ENCODE data around the gene SH3GL2. TPM values are rescaled to one million over a fixed set of nuclear protein-coding genes. Genes with fewer than 3 reads are reported as not detected.
A peak's percentile ranks its signal among the peaks of the same experiment; 100 is the strongest.

The SH3GL2 gene
- total and polyA plus RNA-seq, 4 donors: 0.06 to 0.08 TPM; not detected in 2

- no peaks in the 10 kb centered on the region for H3K4me1 ChIP-seq (ENCODE audit: control insufficient read depth in 4 of 4, insufficient read depth in 4 of 4, low read length in 3 of 4)
- H3K36me3 ChIP-seq (ENCODE audit: control insufficient read depth in 4 of 4, insufficient read depth in 3 of 4, low read depth in 1 of 4, low read length in 3 of 4): no peaks in the 10 kb centered on the region
- H3K9ac ChIP-seq (ENCODE audit: low read depth in 1 of 2, low read length in 2 of 2): no peak overlapping the region
- no peaks in the 10 kb centered on the region for H3K9me3 ChIP-seq (ENCODE audit: control insufficient read depth in 4 of 4, low read length in 3 of 4)
- TF ChIP-seq YY1 (IDR thresholded peaks at IDR 0.05) (no peak), ATF3 (IDR thresholded peaks at IDR 0.05) (no peak), CTCF (IDR thresholded peaks at IDR 0.05; ENCODE audit: low read depth, low read length, missing input control) (peak; percentile 64), RAD21 (IDR thresholded peaks at IDR 0.05) (peak; percentile 77 to 79)
- H3K4me3 ChIP-seq (ENCODE audit: low read depth in 1 of 3, low read length in 3 of 3): no peak overlapping the region
- no peak for DNase-seq (ENCODE audit: low spot score)
- H3K27ac ChIP-seq (ENCODE audit: low read depth in 1 of 2, low read length in 2 of 2): no peak overlapping the region
- 39% methylated on average over 3 of the region's 3 CpGs for WGBS
- no peaks in the 10 kb centered on the region for H3K27me3 ChIP-seq (ENCODE audit: control insufficient read depth in 4 of 4, insufficient read depth in 4 of 4, low read length in 3 of 4)
Measured at GRCh38 chr9:17802249-17802857, 223.5 kb downstream of the SH3GL2 start.

- Histone ChIP-seq H3K4me1 (ENCODE audit: control insufficient read depth in 4 of 4, insufficient read depth in 4 of 4, low read length in 3 of 4) (peaks cover 0 to 5% (median 2%) of the 10 kb centered on the region in 4 donors), H3K36me3 (ENCODE audit: control insufficient read depth in 4 of 4, insufficient read depth in 3 of 4, low read depth in 1 of 4, low read length in 3 of 4) (no peaks in the 10 kb centered on the region), H3K9me3 (ENCODE audit: control insufficient read depth in 4 of 4, low read length in 3 of 4) (no peaks in the 10 kb centered on the region), H3K27ac (ENCODE audit: low read depth in 1 of 2, low read length in 2 of 2) (no peak overlapping the region), H3K27me3 (ENCODE audit: control insufficient read depth in 4 of 4, insufficient read depth in 4 of 4, low read length in 3 of 4) (peaks cover 0 to 3% (median 0%) of the 10 kb centered on the region in 4 donors), H3K9ac (ENCODE audit: low read depth in 1 of 2, low read length in 2 of 2) (no peak overlapping the region), H3K4me3 (ENCODE audit: low read depth in 1 of 3, low read length in 3 of 3) (no peak overlapping the region)
- TF ChIP-seq RAD21 (IDR thresholded peaks at IDR 0.05): peak in 1 of 2 donors; percentile 40
- no peak for TF ChIP-seq TAF1 (conservative IDR thresholded peaks at IDR 0.05)
- TF ChIP-seq MAX (IDR thresholded peaks at IDR 0.05): peak; percentile 41
- TF ChIP-seq SP1 (IDR thresholded peaks at IDR 0.05): peak; percentile 13
- TF ChIP-seq HNF4A (conservative IDR thresholded peaks at IDR 0.05): peak; percentile 7
- TF ChIP-seq NR2F2 (IDR thresholded peaks at IDR 0.05): no peak
- no peak for DNase-seq (ENCODE audit: low spot score)
- WGBS: 44% methylated on average over 2 of the region's 2 CpGs
Measured at GRCh38 chr9:17807613-17808282, 228.9 kb downstream of the SH3GL2 start.

GRCh38 chr9:17810317-17810716, 231.5 kb downstream of the SH3GL2 start:
- H3K36me3 ChIP-seq (ENCODE audit: control insufficient read depth in 4 of 4, insufficient read depth in 3 of 4, low read depth in 1 of 4, low read length in 3 of 4): no peaks in the 10 kb centered on the region
- no peak overlapping the region for H3K27ac ChIP-seq (ENCODE audit: low read depth in 1 of 2, low read length in 2 of 2)
- H3K4me3 ChIP-seq (ENCODE audit: low read depth in 1 of 3, low read length in 3 of 3): no peak overlapping the region
- H3K9me3 ChIP-seq (ENCODE audit: control insufficient read depth in 4 of 4, low read length in 3 of 4): no peaks in the 10 kb centered on the region
- DNase-seq (ENCODE audit: low spot score): no peak
- H3K4me1 ChIP-seq (ENCODE audit: control insufficient read depth in 4 of 4, insufficient read depth in 4 of 4, low read length in 3 of 4): peaks cover 0 to 5% (median 2%) of the 10 kb centered on the region in 4 donors
- WGBS: 61% methylated on average over 4 of the region's 4 CpGs
- TF ChIP-seq JUND (IDR thresholded peaks at IDR 0.05): no peak
- no peak for TF ChIP-seq REST (IDR thresholded peaks at IDR 0.05)
- TF ChIP-seq FOXA2 (IDR thresholded peaks at IDR 0.05): no peak
- TF ChIP-seq SP1 (IDR thresholded peaks at IDR 0.05): no peak
- no peak for TF ChIP-seq NR2F2 (IDR thresholded peaks at IDR 0.05)
- TF ChIP-seq CTCF (IDR thresholded peaks at IDR 0.05; ENCODE audit: low read depth, low read length, missing input control): no peak
- no peak for TF ChIP-seq FOXA1 (IDR thresholded peaks at IDR 0.05)
- no peak for TF ChIP-seq MAX (IDR thresholded peaks at IDR 0.05)
- no peak for TF ChIP-seq RAD21 (IDR thresholded peaks at IDR 0.05)
- TF ChIP-seq GABPA (IDR thresholded peaks at IDR 0.05 in 1 of 2, conservative IDR thresholded peaks at IDR 0.05 in 1 of 2): no peak
- no peak for TF ChIP-seq ATF3 (IDR thresholded peaks at IDR 0.05)
- H3K27me3 ChIP-seq (ENCODE audit: control insufficient read depth in 4 of 4, insufficient read depth in 4 of 4, low read length in 3 of 4): peaks cover 0 to 9% (median 0%) of the 10 kb centered on the region in 4 donors
- no peak overlapping the region for H3K9ac ChIP-seq (ENCODE audit: low read depth in 1 of 2, low read length in 2 of 2)

Measured in liver (tissue), 9 donors.